Natural killer cell treated with Interleukin-12 subunit alpha and Interleukin-12 subunit beta and Interleukin-15 and Interleukin-18, amount 100 ng/mL, for 72 hours (primary cell): ENCODE measurements around the gene BCL2. TPM values are rescaled to one million over a fixed set of nuclear protein-coding genes. Genes with fewer than 3 reads are reported as not detected.

Experiments used
- ATAC-seq, 2 donors: fragments of 150-1000 bp; cut with Tn5 transposase in 1 of 2; sonication (Bioruptor Pico), chemical (Tn5 transposase) in 1 of 2; 2 replicates each; pipeline ENCODE4 v1.10.0; 2021
- DNase-seq: peaks from one replicate; pipeline ENCODE4 v3.0.0; 2022; ENCODE audit warnings: low spot score
- H3K27ac Mint-ChIP-seq, 2 donors: 1 replicate in 1 of 2; 2 replicates in 1 of 2; pipeline ENCODE4 v1.8.0; 2022; ENCODE audit warnings: mixed read lengths in 2 of 2, mild to moderate bottlenecking in 1 of 2, moderate library complexity in 1 of 2
- H3K27me3 Mint-ChIP-seq, 2 donors: 1 replicate in 1 of 2; 2 replicates in 1 of 2; pipeline ENCODE4 v1.8.0; 2022; ENCODE audit warnings: mixed read lengths in 2 of 2
- H3K36me3 Mint-ChIP-seq: one replicate; pipeline ENCODE4 v1.8.0; 2022; ENCODE audit warnings: mixed read lengths
- H3K4me1 Mint-ChIP-seq, 2 donors: 1 replicate in 1 of 2; 2 replicates in 1 of 2; pipeline ENCODE4 v1.8.0; 2022; ENCODE audit warnings: low read depth in 2 of 2, mixed read lengths in 2 of 2, mild to moderate bottlenecking in 1 of 2
- H3K4me3 Mint-ChIP-seq: one replicate; pipeline ENCODE4 v1.8.0; 2022; ENCODE audit warnings: mixed read lengths
- H3K9me3 Mint-ChIP-seq: 2 replicates; pipeline ENCODE4 v1.8.0; 2022; ENCODE audit warnings: mixed read lengths
- total RNA-seq, 2 donors: library from RNA; stranded (reverse); gene quantifications; one replicate each; pipeline ENCODE4 v1.2.3, GENCODE V29; 2022

Gene BCL2
- total RNA-seq, 2 donors from 2014 or later, result 61.7 to 84.7 TPM

DNA sequence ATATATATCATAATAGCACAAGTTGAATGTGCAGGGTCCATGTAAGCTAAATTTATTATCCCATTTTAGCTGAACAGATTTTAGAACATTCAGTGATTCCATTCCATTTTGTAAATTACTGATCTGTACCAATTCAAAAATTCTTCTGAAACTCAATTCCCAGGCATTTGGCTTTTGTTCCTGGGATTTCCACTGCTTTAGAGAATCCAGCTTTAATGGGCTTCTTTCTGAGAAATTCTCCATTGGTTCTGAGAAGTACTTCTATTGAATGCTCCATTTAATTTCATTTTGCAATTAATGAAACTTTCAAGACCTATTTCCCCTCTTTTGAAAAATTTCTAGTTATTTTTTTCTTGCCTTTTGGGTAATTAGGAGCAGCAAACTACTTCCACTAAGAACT lies 36.8 kb downstream of the BCL2 start:
- DNase-seq, result no peak
- Mint-ChIP-seq H3K27ac (no peak overlapping the region), H3K27me3 (no peaks in the 10 kb centered on the region), H3K4me1 (peaks cover 24 to 32% of the 10 kb centered on the region in 2 donors), H3K4me3 (no peak overlapping the region), H3K9me3 (no peaks in the 10 kb centered on the region), H3K36me3 (peaks cover 12% of the 10 kb centered on the region)
- no peak for ATAC-seq

DNA sequence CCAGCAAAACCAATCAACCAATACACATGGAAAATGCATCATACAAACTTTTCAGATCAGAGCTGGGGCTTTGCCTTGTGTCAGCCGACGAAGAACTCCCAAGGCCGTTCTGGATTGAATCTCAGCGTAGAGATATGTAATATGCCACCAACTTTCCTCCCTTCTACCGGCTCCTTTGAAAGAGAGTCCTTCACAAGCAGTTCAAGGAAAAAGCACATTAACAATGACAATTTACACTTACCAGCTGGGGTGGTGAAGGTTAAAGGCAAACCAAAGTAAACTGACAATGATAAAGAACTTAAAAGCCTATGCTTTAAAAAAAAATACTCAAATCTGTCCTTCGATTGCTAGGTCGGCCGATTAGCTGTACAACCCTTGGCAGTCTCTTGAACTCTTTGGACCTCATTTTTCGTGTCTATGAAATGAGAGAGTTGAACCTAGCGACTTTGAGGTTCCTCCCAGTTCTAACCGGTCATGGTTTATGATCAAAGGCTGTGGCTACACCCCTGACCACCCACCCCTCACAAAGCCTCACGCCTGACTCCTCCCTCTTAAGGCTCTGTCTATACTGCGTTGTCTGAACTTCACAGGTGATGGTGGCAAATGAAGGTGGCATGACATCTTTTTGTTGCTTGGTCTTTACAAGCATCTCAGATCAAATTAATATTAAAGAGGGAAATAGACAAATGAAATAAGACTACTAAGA lies 46.2 kb downstream of the BCL2 start:
- no peak overlapping the region for H3K4me3 Mint-ChIP-seq
- H3K9me3 Mint-ChIP-seq, result no peaks in the 10 kb centered on the region
- no peaks in the 10 kb centered on the region for H3K27me3 Mint-ChIP-seq
- peak overlapping the region; percentile 16 to 58 for H3K27ac Mint-ChIP-seq
- ATAC-seq (no peak), DNase-seq (no peak)
- peaks cover 6% of the 10 kb centered on the region for H3K36me3 Mint-ChIP-seq
- H3K4me1 Mint-ChIP-seq, result peaks cover 23 to 44% of the 10 kb centered on the region in 2 donors

- DNase-seq (no peak), ATAC-seq (no peak)
- Mint-ChIP-seq H3K4me3 (no peak overlapping the region), H3K27ac (no peak overlapping the region), H3K9me3 (no peaks in the 10 kb centered on the region), H3K27me3 (no peaks in the 10 kb centered on the region), H3K4me1 (peaks cover 24 to 45% of the 10 kb centered on the region in 2 donors), H3K36me3 (peaks cover 6% of the 10 kb centered on the region)
Measured at GRCh38 chr18:63272638-63273037, 46.9 kb downstream of the BCL2 start.

GRCh38 chr18:63271881-63272299 lies 47.7 kb downstream of the BCL2 start:
- Mint-ChIP-seq H3K27me3 (no peaks in the 10 kb centered on the region), H3K36me3 (peaks cover 2% of the 10 kb centered on the region), H3K4me3 (no peak overlapping the region), H3K27ac (no peak overlapping the region), H3K4me1 (peaks cover 29 to 48% of the 10 kb centered on the region in 2 donors), H3K9me3 (no peaks in the 10 kb centered on the region)
- DNase-seq (no peak), ATAC-seq (no peak)

DNA sequence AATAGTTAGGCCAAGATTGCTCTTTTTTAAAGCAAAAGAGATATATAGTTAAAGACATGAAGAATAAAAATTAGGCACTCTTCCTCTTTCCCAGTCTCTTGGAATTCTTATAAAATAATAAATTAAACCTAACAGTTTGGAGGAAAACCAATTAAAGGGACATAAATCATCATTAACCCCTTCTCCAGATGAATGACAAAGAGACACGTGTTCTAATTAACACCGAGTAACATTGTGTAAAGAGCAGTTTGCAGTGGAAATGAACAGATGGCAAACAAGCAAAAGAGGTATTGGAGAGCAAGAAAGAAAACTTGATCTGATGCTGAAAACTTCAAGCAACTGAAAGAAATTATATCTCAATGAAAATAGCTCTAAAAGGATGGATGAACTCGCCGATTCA lies 48.4 kb downstream of the BCL2 start:
- peaks cover 30 to 47% of the 10 kb centered on the region in 2 donors for H3K4me1 Mint-ChIP-seq
- no peaks in the 10 kb centered on the region for H3K27me3 Mint-ChIP-seq
- ATAC-seq, result no peak
- no peak overlapping the region for H3K4me3 Mint-ChIP-seq
- H3K27ac Mint-ChIP-seq, result no peak overlapping the region
- no peak for DNase-seq
- no peaks in the 10 kb centered on the region for H3K9me3 Mint-ChIP-seq
- no peaks in the 10 kb centered on the region for H3K36me3 Mint-ChIP-seq

GRCh38 chr18:63267975-63268721 lies 51.4 kb downstream of the BCL2 start:
- H3K36me3 Mint-ChIP-seq, result no peaks in the 10 kb centered on the region
- H3K4me1 Mint-ChIP-seq, result peaks cover 38 to 51% of the 10 kb centered on the region in 2 donors

GRCh38 chr18:63266888-63267790 lies 52.4 kb downstream of the BCL2 start:
- DNase-seq (no peak), ATAC-seq (peak; percentile 57 to 64)
- peak overlapping the region; percentile 75 for H3K4me3 Mint-ChIP-seq
- H3K9me3 Mint-ChIP-seq, result no peaks in the 10 kb centered on the region
- H3K27ac Mint-ChIP-seq, result peak overlapping the region; percentile 53 to 70
- H3K36me3 Mint-ChIP-seq, result no peaks in the 10 kb centered on the region
- no peaks in the 10 kb centered on the region for H3K27me3 Mint-ChIP-seq
- H3K4me1 Mint-ChIP-seq, result peaks cover 46 to 55% of the 10 kb centered on the region in 2 donors

More at GRCh38 chr18:63267975-63268721, 51.4 kb downstream of the BCL2 start:
- ATAC-seq (peak; percentile 60 to 87), DNase-seq (no peak)
- no peaks in the 10 kb centered on the region for H3K27me3 Mint-ChIP-seq
- peak overlapping the region; percentile 53 to 70 for H3K27ac Mint-ChIP-seq
- H3K4me3 Mint-ChIP-seq, result peak overlapping the region; percentile 75
- no peaks in the 10 kb centered on the region for H3K9me3 Mint-ChIP-seq

- Mint-ChIP-seq H3K9me3 (no peaks in the 10 kb centered on the region), H3K27ac (no peak overlapping the region), H3K36me3 (no peaks in the 10 kb centered on the region), H3K4me3 (no peak overlapping the region), H3K27me3 (no peaks in the 10 kb centered on the region), H3K4me1 (peaks cover 43 to 56% of the 10 kb centered on the region in 2 donors)
- ATAC-seq, result no peak
- DNase-seq, result no peak
Measured at GRCh38 chr18:63265326-63265725, 54.2 kb downstream of the BCL2 start.

DNA sequence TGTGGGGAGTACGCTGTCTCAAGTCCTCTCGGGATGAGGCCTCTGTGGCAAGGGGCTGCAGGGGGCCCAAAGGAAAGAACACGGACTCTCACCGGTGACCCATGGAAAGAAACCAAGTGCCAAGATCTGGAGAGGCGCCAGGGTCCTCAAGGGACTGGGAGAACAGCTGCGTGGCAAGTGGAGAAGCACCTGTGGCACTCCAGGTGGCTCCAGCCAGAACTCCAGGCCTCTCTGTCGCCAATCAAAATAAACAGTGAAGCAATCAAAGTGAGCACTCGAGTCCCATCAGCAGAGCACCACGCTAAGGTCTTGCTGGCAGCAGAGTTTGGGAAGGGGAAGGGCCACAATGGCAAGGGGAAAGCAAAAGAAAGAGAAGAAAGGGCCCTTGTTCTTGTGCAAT lies 54.7 kb downstream of the BCL2 start:
- ATAC-seq (no peak), DNase-seq (no peak)
- H3K4me1 Mint-ChIP-seq, result peaks cover 46 to 60% of the 10 kb centered on the region in 2 donors
- no peaks in the 10 kb centered on the region for H3K9me3 Mint-ChIP-seq
- H3K27me3 Mint-ChIP-seq, result no peaks in the 10 kb centered on the region
- no peak overlapping the region for H3K4me3 Mint-ChIP-seq
- H3K27ac Mint-ChIP-seq, result no peak overlapping the region
- no peaks in the 10 kb centered on the region for H3K36me3 Mint-ChIP-seq

DNA sequence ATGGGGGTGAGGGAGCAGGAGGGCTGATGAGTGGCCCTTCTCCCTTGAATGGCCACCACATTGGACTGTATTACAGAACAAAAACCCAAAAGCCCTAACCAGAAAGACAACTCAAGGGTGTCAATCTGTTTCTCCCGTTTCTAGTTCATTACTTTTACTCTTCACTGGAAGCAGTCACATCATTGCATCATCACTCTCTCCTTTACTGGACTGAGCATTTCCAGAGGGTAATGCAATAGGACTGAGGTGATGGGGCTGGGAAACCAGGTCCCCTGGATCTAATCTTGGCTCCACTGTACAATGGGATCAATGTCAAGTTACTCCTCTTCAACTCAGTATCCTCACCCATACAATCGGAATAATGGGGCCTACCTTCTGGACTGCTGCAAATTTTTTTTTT lies 56.1 kb downstream of the BCL2 start:
- Mint-ChIP-seq H3K27ac (no peak overlapping the region), H3K4me1 (peaks cover 56 to 68% of the 10 kb centered on the region in 2 donors), H3K9me3 (no peaks in the 10 kb centered on the region), H3K4me3 (no peak overlapping the region), H3K36me3 (no peaks in the 10 kb centered on the region), H3K27me3 (no peaks in the 10 kb centered on the region)
- no peak for DNase-seq
- ATAC-seq, result no peak

DNA sequence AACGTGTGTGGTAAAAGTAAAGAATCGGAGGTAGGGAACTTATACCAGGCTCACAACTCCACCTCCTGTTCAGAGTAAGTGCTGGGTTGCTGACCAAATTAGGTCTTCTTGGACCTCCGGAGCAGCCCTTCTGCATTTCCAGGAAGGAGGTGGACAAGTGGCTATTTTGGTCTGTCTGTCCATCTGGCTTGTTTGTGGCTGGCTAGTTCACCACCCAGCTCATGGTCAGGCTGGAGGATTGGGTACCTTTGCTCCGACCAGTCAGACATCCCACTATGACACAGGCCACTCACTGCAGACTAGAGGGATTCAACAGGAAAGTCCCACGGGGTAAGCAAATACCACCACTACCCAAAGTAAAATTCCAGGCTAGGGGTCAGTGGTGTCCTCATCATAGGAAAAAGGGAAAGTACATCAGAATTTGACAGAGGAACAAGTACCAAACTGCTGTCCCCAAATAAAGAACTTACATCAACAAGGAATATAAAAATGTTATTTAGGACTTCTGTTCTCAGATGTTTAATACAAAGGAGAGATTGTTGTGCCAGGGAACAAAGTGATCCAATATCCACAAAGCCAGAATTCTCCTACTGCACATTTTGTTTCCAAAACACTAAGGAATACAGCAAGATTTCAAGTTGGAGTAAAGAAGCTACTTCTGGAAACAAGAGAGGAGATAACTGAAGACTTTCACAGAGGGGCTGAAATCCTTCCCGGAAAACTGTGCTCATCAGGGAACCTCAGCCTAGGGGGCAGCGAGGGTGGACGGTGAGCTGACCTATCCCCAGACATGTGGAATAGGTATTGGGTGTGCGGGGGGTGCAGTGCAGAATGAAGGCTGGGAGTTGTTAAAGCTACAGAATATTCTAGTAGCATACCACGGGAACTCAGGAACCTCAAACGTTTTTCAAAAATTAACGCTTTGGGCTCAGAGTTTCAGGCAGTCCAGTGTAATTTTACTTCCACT lies 56.9 kb downstream of the BCL2 start:
- Mint-ChIP-seq H3K4me1 (peaks cover 50 to 63% of the 10 kb centered on the region in 2 donors), H3K27ac (peak overlapping the region in 1 of 2 donors; percentile 64), H3K27me3 (no peaks in the 10 kb centered on the region), H3K36me3 (no peaks in the 10 kb centered on the region), H3K4me3 (no peak overlapping the region), H3K9me3 (no peaks in the 10 kb centered on the region)
- ATAC-seq (peak in 1 of 2 donors; percentile 36), DNase-seq (no peak)

DNA sequence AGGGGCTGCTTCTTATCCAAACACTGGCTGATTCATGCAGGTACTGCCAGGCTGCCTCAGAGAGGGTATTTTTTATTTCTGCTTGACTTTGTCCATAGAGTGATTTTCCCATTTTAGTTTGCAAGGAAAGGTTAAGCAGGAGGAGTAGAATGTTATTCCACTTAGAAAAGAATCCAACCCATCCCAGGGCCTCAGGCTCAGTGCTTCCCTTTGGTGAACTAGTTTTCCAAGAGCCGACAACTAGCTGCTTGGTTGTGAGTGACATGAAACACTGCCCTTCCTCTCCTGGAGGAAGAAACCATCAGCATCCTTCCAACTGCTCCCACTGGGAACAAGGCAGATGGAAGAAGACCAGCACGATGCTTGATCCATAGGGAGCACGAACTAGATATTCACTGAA lies 58.5 kb downstream of the BCL2 start:
- ATAC-seq (no peak), DNase-seq (no peak)
- no peaks in the 10 kb centered on the region for H3K36me3 Mint-ChIP-seq
- H3K27ac Mint-ChIP-seq, result peak overlapping the region in 1 of 2 donors; percentile 14
- H3K27me3 Mint-ChIP-seq, result no peaks in the 10 kb centered on the region
- H3K9me3 Mint-ChIP-seq, result no peaks in the 10 kb centered on the region
- H3K4me1 Mint-ChIP-seq, result peaks cover 49 to 64% of the 10 kb centered on the region in 2 donors
- H3K4me3 Mint-ChIP-seq, result no peak overlapping the region

GRCh38 chr18:63260380-63260754 lies 59.2 kb downstream of the BCL2 start:
- DNase-seq, result no peak
- H3K27ac Mint-ChIP-seq, result peak overlapping the region in 1 of 2 donors; percentile 14
- no peaks in the 10 kb centered on the region for H3K36me3 Mint-ChIP-seq
- H3K9me3 Mint-ChIP-seq, result no peaks in the 10 kb centered on the region
- H3K4me1 Mint-ChIP-seq, result peaks cover 51 to 64% of the 10 kb centered on the region in 2 donors
- H3K27me3 Mint-ChIP-seq, result no peaks in the 10 kb centered on the region
- no peak overlapping the region for H3K4me3 Mint-ChIP-seq
- no peak for ATAC-seq
